GM21786 (cell line): ENCODE results near the gene CDCA5.

Experiments
- ATAC-seq: cut with Tn5 transposase; IDR thresholded peaks from one replicate; pipeline ENCODE4 v1.9.1; 2021; ENCODE audit not compliant: unreplicated experiment

The CDCA5 gene

DNA sequence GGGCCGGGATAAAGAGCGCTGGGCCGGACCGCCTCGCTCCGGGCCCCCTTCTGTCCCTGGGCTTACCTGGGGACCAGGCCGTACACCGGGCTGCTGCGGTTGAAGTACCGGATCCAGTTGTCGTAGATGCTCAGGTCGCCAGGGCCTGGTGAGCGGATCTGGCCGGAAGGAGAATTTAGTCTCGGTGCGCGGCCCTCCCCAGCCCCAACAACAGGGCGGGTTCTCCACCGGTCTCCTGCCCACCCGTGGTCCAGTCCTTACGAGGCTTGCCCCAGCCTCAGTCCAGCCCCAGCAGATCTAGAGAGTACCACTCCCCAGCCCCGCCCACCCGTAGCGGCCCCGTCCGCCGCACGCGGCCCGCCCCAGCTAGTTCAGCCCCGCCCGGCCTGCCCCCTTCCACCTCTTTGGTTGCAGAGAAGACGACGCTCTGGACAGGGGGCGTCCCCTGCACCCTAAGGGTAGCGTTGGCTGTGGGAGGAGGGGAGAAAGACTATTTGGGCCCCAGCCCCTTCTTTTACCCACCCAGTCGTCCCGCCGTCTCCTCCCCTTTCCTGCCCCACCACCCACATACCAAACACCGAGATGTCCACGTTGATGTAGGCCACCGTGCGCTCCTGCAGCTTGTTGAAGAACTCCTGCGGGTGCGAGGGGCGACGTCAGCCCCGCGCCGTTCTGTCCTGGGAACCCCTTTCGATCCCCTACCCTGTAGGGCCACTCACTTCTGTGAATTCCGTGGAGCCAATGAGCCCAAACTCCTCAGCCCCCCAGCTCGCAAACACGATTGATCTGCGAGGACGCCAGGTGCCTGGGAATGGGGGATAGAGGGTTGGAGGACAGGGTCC lies 36.0 kb downstream of the CDCA5 start:
- ATAC-seq, result no peak

GRCh38 chr11:65045728-65046127 lies 38.1 kb downstream of the CDCA5 start:
- no peak for ATAC-seq

- ATAC-seq, result no peak
Measured at GRCh38 chr11:65045061-65045460, 38.8 kb downstream of the CDCA5 start.

GRCh38 chr11:65043881-65044501 lies 39.8 kb downstream of the CDCA5 start:
- ATAC-seq, result no peak

GRCh38 chr11:65042891-65043290 lies 40.9 kb downstream of the CDCA5 start:
- ATAC-seq, result no peak

DNA sequence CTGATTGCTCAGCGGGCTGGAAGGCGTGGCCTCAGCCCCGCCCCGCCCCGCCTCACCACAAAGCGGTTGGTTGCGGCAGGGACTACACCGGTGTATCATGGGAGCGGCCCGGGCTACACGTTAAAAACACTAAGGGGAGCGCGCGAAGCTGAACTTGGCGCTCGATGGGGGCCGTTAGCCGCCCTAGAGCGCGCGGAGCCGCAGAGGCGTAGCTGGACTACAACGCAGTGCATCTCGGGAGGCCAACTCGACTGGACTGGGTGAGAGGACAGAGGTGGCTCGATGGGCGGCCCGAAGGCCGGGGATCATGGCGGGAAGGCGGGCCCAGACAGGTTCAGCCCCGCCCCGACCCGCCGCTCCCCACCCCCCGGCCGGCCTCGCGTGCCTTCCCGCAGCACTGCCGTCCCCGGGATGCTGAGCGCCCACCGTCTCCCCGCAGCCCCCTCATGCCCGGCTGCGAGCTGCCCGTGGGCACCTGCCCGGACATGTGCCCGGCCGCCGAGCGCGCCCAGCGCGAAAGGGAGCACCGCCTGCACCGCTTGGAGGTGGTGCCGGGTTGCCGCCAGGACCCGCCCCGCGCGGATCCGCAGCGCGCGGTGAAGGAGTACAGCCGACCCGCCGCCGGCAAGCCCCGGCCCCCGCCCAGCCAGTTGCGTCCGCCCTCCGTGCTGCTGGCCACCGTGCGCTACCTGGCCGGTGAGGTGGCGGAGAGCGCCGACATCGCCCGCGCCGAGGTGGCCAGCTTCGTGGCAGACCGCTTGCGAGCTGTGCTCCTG lies 42.8 kb downstream of the CDCA5 start, which contains the start of gene SAC3D1:
Gene SAC3D1, plus strand, starts transcription at position 364 of the 776 bp plus-strand sequence. Its CDS starts 83 bp downstream, at position 447.
- peak; percentile 89 for ATAC-seq

GRCh38 chr11:65040520-65040846 lies 43.4 kb downstream of the CDCA5 start:
- no peak for ATAC-seq

- ATAC-seq, result no peak
Measured at GRCh38 chr11:65036931-65037330, 46.9 kb downstream of the CDCA5 start.

GRCh38 chr11:65035579-65035978 lies 48.3 kb downstream of the CDCA5 start:
- no peak for ATAC-seq

DNA sequence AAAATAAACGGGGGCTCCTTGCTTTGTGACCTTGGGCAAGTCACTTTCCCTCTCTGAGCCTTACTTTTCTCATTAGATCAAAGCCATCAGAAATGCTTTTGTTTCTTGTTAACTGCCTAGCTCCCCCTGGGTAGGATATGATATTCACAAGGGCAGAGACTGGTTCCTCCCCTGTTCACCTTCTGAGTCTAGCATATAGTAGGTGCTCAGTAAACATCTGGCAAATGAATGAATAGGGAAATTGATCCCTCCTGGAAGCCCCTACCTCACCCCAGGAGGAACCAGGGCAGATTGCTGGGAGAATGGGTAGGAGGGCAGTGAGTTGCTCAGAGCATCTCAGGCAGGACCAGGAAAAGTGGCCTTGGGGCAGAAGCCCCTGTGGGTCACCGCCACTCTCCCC lies 49.4 kb downstream of the CDCA5 start:
- no peak for ATAC-seq

GRCh38 chr11:65032216-65032615 lies 51.6 kb downstream of the CDCA5 start:
- no peak for ATAC-seq
